Right lobe of liver (tissue), 6 donors: ENCODE results near the gene SMARCC2. TPM values are rescaled to one million over a fixed set of nuclear protein-coding genes. Genes with fewer than 3 reads are reported as not detected.
A peak's percentile ranks its signal among the peaks of the same experiment; 100 is the strongest.
"Not testable (repeated sequence)": the region's sequence is repeated elsewhere in the genome, so short reads cannot be mapped to it uniquely, and the experiment has no call there.

Source experiments
- ATAC-seq, 4 donors: fragments of 200-7000 bp; cut with Tn5 transposase; one replicate each; pipeline ENCODE4 v1.9.1; 2020; ENCODE audit warnings: mild to moderate bottlenecking in 4 of 4, moderate library complexity in 4 of 4
- DNase-seq, 3 donors: peaks; one replicate each; pipeline ENCODE4 v3.0.0-alpha.2; 2020
- H3K27ac ChIP-seq, 3 donors: fragments of 200-600 bp; one replicate each; pipeline ENCODE4 v1.8.0; 2022
- H3K27me3 ChIP-seq, 2 donors: fragments of 200-600 bp; one replicate each; pipeline ENCODE4 v1.8.0; 2022
- H3K36me3 ChIP-seq, 4 donors: fragments of 200-600 bp; sonication (generic) in 1 of 4; one replicate each; pipeline versions ENCODE4 v1.5.1 to v1.8.0; 2017 to 2022; ENCODE audit warnings: control low read depth in 1 of 4
- H3K4me1 ChIP-seq, 4 donors: fragments of 200-600 bp; sonication (generic) in 1 of 4; one replicate each; pipeline versions ENCODE4 v1.5.1 to v1.8.0; 2017 to 2022; ENCODE audit warnings: control low read depth in 1 of 4
- H3K4me3 ChIP-seq, 3 donors: fragments of 200-600 bp; one replicate each; pipeline ENCODE4 v1.8.0; 2022
- H3K9me3 ChIP-seq, 4 donors: fragments of 200-600 bp; sonication (generic) in 1 of 4; one replicate each; pipeline versions ENCODE4 v1.5.1 to v1.8.0; 2017 to 2022; ENCODE audit warnings: control low read depth in 1 of 4
- CTCF ChIP-seq, 4 donors: fragments of 200-600 bp in 3 of 4; fragments of 450-650 bp in 1 of 4; IDR thresholded peaks; one replicate each; pipeline versions ENCODE4 v1.5.1 to v1.8.0; 2016 to 2022; ENCODE audit warnings: antibody characterized with exemption in 4 of 4, mild to moderate bottlenecking in 2 of 4
- POLR2A ChIP-seq: fragments of 450-650 bp; IDR thresholded peaks from one replicate; pipeline ENCODE4 v1.6.1; 2017; ENCODE audit warnings: antibody characterized with exemption, mild to moderate bottlenecking
- WGBS: methylation state at CpG from one replicate; pipeline ENCODE4 v1.1.6; 2018; ENCODE audit warnings: low coverage, low lambda C conversion rate; ENCODE audit not compliant: insufficient coverage; ENCODE audit errors: missing lambda C conversion rate; 5-methylcytosine and 5-hydroxymethylcytosine counted together
- intact Hi-C, 2 donors: fragments of 100-400 bp; cut with DNase I; formaldehyde crosslinking; loops; one replicate each; pipeline versions ENCODE4 v1.11.2 to v1.14.1; 2022
- total RNA-seq, 6 experiments: library from RNA; depleted of rRNA in 2 of 6; stranded (reverse); fragments of >200 nt in 2 of 6; fragmentation: NEBNext Ultra II Directional in 3 of 6; extraction: Animal tissue kit (Norgen Biotek cat#: 25700) in 3 of 6; gene quantifications; one replicate each; pipeline versions ENCODE4 v1.1.0 to v1.2.4, GENCODE V29; 2016 to 2023
- donor health status: DM: no; HTN: yes; CAD: no.
- donor health status: DM: no; HTN: no; CAD: no.
- donor health status: DM: no; HTN: no; CAD: no.
- donor health status: DM: no; HTN: yes; CAD: no.
- donor health status: DM: no; HTN: yes; CAD: no.

Gene SMARCC2
- total RNA-seq, 6 experiments from 2014 or later: 17.9 to 40.8 (median 25.7) TPM

- DNase-seq: no peak
- WGBS: 30% methylated on average over 1 of the region's 1 CpG
- Histone ChIP-seq H3K36me3 (peaks cover 0 to 18% (median 10%) of the 10 kb centered on the region in 4 donors), H3K9me3 (no peaks in the 10 kb centered on the region), H3K27me3 (no peaks in the 10 kb centered on the region), H3K27ac (no peak overlapping the region), H3K4me3 (no peak overlapping the region), H3K4me1 (peaks cover 0 to 7% (median 0%) of the 10 kb centered on the region in 4 donors)
- intact Hi-C loops: no loop called here
- no peak for TF ChIP-seq POLR2A
- TF ChIP-seq CTCF (IDR thresholded peaks at IDR 0.05): no peak
- peak in 3 of 4 donors; percentile 14 to 42 (median 29) for ATAC-seq
Measured at GRCh38 chr12:56202366-56202765, 13.1 kb upstream of the SMARCC2 start.

- no peak for ATAC-seq
- 70% methylated on average over 1 of the region's 1 CpG for WGBS
- TF ChIP-seq POLR2A (no peak), CTCF (IDR thresholded peaks at IDR 0.05) (no peak)
Measured at GRCh38 chr12:56198836-56199235, 9.6 kb upstream of the SMARCC2 start.

GRCh38 chr12:56197921-56198635 is 8.8 kb upstream of the SMARCC2 start:
- ATAC-seq (no peak), DNase-seq (no peak)
- H3K27ac ChIP-seq: no peak overlapping the region
- 90% methylated on average over 3 of the region's 9 CpGs for WGBS
- intact Hi-C loops: no loop called here
- H3K9me3 ChIP-seq: no peaks in the 10 kb centered on the region
- no peaks in the 10 kb centered on the region for H3K36me3 ChIP-seq
- TF ChIP-seq POLR2A: no peak
- TF ChIP-seq CTCF (IDR thresholded peaks at IDR 0.05): no peak
- H3K4me3 ChIP-seq: no peak overlapping the region
- peaks cover 0 to 7% (median 0%) of the 10 kb centered on the region in 4 donors for H3K4me1 ChIP-seq
- H3K27me3 ChIP-seq: no peaks in the 10 kb centered on the region

More at GRCh38 chr12:56198836-56199235, 9.6 kb upstream of the SMARCC2 start:
- no peaks in the 10 kb centered on the region for H3K36me3 ChIP-seq
- DNase-seq: no peak
- no peak overlapping the region for H3K4me3 ChIP-seq
- intact Hi-C loops: no loop called here
- H3K27ac ChIP-seq: no peak overlapping the region
- H3K27me3 ChIP-seq: no peaks in the 10 kb centered on the region
- peaks cover 0 to 7% (median 0%) of the 10 kb centered on the region in 4 donors for H3K4me1 ChIP-seq
- no peaks in the 10 kb centered on the region for H3K9me3 ChIP-seq

GRCh38 chr12:56196818-56197550 is 7.7 kb upstream of the SMARCC2 start:
- H3K36me3 ChIP-seq, H3K4me1 ChIP-seq, intact Hi-C loops, H3K4me3 ChIP-seq, H3K9me3 ChIP-seq, H3K27me3 ChIP-seq, H3K27ac ChIP-seq, DNase-seq: not testable (repeated sequence)
- peak in 3 of 4 donors; percentile 22 to 55 (median 29) for ATAC-seq
- 67% methylated on average over 11 of the region's 11 CpGs for WGBS

- Histone ChIP-seq H3K4me1 (peaks cover 0 to 10% (median 3%) of the 10 kb centered on the region in 4 donors), H3K9me3 (no peaks in the 10 kb centered on the region), H3K27me3 (no peaks in the 10 kb centered on the region), H3K4me3 (no peak overlapping the region), H3K27ac (no peak overlapping the region), H3K36me3 (no peaks in the 10 kb centered on the region)
- WGBS: 11% methylated on average over 1 of the region's 1 CpG
- TF ChIP-seq CTCF (IDR thresholded peaks at IDR 0.05) (peak; percentile 83 to 89 (median 86)), POLR2A (no peak)
- ATAC-seq: peak; percentile 43 to 48 (median 45)
- DNase-seq: peak in 2 of 3 donors; percentile 46 to 82
- intact Hi-C loops: no loop called here
Measured at GRCh38 chr12:56193025-56193578, 3.8 kb upstream of the SMARCC2 start.
